Fibroblast of the aortic adventitia (primary cell): ENCODE data around the gene NEU4. TPM values are rescaled to one million over a fixed set of nuclear protein-coding genes. Genes with fewer than 3 reads are reported as not detected.
"Not testable (repeated sequence)": the region's sequence is repeated elsewhere in the genome, so short reads cannot be mapped to it uniquely, and the experiment has no call there.

Experiments
- DNase-seq: peaks from one replicate; pipeline ENCODE4 v3.0.0-alpha.2; 2010; ENCODE audit warnings: low read depth
- H3K4me3 ChIP-seq: 2 replicates; pipeline ENCODE4 v1.5.1; 2011; ENCODE audit warnings: low read depth, mild to moderate bottlenecking, control low read depth, low read length, moderate library complexity
- total RNA-seq: library from RNA; depleted of rRNA; stranded (reverse); fragments of >200 nt; gene quantifications from 2 replicates; pipeline ENCODE4 v1.2.3, GENCODE V29; 2012; ENCODE audit warnings: low replicate concordance
- TF ChIP-seq, protein P1 (sequence below): IDR thresholded peaks from 2 replicates; pipeline ENCODE4 v1.5.1; 2011; ENCODE audit warnings: mild to moderate bottlenecking, low read length, control low read depth, inconsistent platforms; ENCODE audit not compliant: insufficient read depth

The NEU4 gene
- total RNA-seq, 1 donor = not detected

DNA sequence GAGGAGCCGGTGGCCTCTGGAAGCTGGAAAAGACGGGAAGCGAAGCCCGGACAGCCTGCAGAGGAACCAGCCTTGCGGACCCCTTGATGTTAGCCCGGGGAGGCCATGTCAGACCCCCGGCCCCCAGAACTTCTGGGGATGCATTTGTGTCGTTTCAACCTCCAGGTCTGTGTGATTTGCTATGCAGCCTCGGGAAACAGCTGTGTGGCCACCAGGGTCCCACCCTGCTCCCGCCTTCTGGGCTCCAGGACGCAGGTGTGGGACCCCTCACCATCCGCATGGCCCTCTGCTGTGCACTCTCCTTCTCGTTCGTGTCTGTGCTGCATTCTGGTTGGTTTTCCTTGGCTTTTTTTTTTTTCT, 13.3 kb downstream of the NEU4 start:
- TF ChIP-seq, protein P1, sequence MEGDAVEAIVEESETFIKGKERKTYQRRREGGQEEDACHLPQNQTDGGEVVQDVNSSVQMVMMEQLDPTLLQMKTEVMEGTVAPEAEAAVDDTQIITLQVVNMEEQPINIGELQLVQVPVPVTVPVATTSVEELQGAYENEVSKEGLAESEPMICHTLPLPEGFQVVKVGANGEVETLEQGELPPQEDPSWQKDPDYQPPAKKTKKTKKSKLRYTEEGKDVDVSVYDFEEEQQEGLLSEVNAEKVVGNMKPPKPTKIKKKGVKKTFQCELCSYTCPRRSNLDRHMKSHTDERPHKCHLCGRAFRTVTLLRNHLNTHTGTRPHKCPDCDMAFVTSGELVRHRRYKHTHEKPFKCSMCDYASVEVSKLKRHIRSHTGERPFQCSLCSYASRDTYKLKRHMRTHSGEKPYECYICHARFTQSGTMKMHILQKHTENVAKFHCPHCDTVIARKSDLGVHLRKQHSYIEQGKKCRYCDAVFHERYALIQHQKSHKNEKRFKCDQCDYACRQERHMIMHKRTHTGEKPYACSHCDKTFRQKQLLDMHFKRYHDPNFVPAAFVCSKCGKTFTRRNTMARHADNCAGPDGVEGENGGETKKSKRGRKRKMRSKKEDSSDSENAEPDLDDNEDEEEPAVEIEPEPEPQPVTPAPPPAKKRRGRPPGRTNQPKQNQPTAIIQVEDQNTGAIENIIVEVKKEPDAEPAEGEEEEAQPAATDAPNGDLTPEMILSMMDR = no peak
- H3K4me3 ChIP-seq = no peak overlapping the region
- no peak for DNase-seq

DNA sequence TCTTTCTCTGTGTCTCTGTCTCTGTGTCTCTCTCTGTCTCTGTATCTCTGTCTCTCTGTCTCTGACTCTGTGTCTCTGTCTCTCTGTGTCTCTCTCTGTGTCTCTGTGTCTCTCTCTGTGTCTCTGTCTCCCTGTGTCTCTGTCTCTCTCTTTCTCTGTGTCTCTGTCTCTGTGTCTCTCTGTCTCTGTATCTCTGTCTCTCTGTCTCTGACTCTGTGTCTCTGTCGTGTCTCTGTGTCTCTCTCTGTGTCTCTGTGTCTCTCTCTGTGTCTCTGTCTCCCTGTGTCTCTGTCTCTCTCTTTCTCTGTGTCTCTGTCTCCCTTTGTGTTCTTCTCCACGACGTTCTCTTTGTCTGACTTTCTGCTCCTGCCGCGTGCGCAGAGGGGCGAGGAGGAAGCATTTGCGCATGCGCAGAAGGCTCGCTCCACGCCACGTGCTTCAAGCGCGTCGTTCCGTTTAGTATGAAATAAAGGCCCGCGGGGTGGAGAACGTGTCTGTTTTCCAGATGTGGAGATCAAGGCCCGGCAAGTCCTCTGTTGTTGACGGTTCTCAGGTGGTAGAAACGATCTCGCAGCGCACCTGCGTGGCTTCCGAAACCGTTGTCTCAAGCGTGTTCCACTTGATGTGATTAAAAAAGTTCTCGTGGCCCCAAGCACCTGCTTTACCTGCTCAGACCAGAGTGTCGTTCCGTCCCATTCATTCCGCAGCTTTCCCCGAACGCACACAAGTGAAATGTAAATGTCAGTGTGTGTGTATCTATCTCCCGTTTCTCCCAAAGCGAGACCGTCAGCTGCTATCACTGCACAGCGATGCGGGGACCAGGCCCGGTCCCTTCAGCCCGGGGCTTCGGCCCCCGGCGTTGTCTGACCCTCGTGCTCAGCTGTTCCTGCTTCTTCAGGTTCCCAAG, 14.8 kb downstream of the NEU4 start:
- H3K4me3 ChIP-seq, DNase-seq: not testable (repeated sequence)

DNA sequence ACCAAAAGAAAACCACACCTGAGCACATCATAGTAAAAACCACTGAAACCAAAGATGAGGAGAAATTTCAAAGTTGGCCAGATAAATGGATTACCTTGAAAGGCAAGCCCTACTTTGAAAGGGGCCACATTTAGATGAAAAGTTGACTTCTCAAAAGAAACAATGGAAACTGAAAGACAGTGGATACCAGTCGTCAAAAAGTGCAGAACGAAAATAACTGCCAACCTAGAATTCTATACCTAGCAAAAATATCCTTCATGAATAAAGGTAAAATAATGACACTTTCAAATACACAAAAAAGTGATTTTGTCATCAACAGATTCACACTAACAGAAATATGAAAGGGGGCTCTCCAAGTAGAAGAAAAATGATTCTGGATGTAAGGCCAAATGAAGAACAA, 18.4 kb downstream of the NEU4 start:
- H3K4me3 ChIP-seq = no peak overlapping the region
- DNase-seq = no peak
- TF ChIP-seq, protein P1 = no peak

DNA sequence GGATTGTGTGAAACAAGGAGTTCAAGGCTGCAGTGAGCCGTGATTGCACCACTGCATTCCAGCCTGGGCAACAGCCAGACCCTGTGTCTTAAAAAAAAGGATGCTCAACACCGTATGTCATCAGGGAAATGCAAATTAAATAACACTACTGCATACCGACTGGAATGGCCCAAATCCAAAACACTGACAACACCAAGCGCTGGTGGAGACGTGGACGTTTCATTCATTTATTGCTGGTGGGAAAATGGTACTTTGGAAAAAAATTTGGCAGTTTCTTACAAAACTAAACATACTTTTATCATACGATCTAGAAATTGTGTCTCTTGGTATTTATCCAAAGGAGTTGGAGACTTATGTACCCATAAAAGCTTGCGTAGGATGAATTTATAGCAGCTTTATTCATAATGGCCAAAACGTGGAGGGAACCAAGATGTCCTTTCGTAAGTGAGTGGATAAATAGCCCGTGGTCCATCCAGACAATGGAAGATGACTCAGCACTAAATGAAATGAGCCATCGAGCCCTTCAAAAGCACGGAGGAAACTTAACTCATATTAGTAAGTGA, 24.2 kb downstream of the NEU4 start:
- TF ChIP-seq, protein P1 = no peak
- no peak overlapping the region for H3K4me3 ChIP-seq
- DNase-seq = peak; percentile 64

DNA sequence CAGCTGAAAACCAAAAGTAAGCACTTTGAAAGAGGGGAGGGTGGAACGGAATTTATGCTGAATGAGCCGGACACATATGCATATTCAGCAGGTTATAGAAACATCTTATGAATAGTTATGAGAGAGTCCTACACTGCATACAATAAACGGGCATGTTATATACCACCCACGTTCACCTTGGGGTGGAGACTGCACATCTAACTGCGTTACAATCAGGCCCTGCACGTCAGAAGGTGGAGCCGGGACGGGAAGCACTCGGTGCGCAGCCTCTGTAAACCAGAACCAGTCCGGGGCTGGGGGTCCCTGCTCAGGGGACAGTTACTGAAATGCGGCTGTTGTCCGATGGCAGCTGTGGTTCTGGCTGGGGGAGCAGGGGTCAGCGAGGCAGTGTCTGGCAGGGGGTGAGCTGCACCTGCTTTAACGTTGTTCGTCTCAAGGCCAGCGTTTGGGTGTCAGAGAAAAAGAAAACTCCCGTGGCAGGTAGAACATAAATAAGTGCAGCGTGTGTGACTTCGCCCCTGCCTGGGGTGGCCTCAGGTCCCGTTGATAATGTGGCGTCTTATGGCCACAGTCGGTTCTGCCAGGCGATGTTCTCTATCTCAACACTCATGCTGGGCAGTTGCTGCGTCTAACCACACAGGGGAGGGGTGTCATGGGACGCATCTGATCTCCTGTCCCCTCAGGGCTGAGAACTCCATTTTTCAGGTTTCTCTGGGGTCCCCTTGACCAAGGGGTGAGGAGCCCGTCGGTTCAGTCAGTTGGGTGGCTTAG, 24.9 kb downstream of the NEU4 start:
- DNase-seq, H3K4me3 ChIP-seq: not testable (repeated sequence)

DNA sequence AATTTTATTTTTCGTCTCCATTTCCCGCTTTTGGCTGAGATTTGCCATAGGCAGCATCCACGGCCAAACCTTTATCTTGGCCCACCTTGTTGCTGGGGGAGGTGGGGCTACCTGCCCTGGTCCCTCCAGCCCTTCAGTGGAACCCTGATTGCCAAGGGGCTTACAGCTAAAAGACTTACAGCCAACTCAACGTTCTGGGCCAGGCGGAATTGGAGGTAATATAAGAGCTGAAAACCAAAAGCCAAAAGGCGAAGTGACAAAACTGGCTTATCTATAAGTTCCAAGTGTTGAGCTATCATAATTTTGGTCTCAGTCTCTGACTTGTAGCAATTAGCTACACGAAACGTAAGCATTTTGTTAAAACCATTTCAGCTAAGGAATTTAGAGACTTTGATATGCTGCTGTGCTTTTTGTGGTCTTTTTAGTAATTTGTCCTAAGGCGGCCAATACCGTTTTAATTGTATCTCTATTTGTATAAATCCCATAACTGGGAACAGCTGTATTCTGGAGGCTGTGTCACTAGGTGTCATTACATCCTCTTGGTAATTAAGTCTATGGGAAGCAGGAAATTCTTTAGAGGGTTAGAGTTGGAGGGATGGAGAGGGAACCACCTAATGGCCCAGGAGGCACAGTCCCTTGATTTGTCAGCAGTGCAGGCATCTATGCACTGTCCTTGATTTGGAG, 25.7 kb downstream of the NEU4 start:
- TF ChIP-seq, protein P1 = no peak
- no peak for DNase-seq
- H3K4me3 ChIP-seq = no peak overlapping the region

DNA sequence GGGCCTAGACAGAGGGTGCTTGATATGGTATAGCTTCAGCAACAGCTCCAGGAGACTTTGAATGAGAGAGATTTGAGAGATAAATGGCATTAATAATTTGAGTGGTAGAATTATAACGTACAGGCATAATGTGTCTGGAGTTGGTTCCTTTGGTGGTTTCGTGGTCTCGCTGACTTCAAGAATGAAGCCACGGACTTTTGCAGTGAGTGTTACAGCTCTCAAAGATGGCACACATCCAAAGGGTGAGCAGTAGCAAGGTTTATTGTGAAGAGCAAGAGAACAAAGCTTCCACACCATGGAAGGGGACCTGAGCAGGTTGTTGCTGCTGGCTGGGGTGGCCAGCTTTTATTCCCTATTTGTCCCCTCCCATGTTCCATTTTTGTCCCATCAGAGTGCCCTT, 26.6 kb downstream of the NEU4 start:
- no peak overlapping the region for H3K4me3 ChIP-seq
- TF ChIP-seq, protein P1 = no peak
- no peak for DNase-seq
